ENCODE data around the gene ATG2A. TPM values are rescaled to one million over a fixed set of nuclear protein-coding genes. Genes with fewer than 3 reads are reported as not detected.

The ATG2A gene
- total RNA-seq, 4 donors from 2014 or later, result 20.3 to 34.8 (median 22.2) TPM

- ATAC-seq (ENCODE audit: low FRiP score), result no peak
- TF ChIP-seq, protein P1, sequence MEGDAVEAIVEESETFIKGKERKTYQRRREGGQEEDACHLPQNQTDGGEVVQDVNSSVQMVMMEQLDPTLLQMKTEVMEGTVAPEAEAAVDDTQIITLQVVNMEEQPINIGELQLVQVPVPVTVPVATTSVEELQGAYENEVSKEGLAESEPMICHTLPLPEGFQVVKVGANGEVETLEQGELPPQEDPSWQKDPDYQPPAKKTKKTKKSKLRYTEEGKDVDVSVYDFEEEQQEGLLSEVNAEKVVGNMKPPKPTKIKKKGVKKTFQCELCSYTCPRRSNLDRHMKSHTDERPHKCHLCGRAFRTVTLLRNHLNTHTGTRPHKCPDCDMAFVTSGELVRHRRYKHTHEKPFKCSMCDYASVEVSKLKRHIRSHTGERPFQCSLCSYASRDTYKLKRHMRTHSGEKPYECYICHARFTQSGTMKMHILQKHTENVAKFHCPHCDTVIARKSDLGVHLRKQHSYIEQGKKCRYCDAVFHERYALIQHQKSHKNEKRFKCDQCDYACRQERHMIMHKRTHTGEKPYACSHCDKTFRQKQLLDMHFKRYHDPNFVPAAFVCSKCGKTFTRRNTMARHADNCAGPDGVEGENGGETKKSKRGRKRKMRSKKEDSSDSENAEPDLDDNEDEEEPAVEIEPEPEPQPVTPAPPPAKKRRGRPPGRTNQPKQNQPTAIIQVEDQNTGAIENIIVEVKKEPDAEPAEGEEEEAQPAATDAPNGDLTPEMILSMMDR (IDR thresholded peaks at IDR 0.05), result no peak
- DNase-seq (ENCODE audit: low spot score), result no peak
Observed at GRCh38 chr11:64932324-64932723, 15.3 kb upstream of the ATG2A start.

DNA sequence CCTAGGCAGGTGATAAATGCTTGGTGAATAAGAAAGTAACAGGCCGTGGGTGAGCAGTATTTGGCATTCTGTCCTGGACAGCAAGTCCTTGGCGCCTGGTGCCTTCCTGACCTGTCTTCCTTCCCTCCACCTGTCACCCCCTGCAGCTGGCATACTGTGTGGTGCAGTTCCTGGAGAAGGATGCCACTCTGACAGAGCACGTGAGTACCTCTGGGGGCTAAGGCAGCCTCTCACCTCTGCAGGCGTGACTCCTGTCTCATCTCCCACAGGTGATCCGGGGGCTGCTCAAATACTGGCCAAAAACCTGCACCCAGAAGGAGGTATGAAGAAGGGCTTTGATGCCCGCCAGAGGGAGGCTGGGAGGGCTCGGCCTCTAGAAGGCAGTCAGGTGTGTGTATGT, 14.3 kb upstream of the ATG2A start:
- no peak for ATAC-seq (ENCODE audit: low FRiP score)
- DNase-seq (ENCODE audit: low spot score), result no peak
- TF ChIP-seq, protein P1 (IDR thresholded peaks at IDR 0.05), result no peak

- DNase-seq (ENCODE audit: low spot score) (no peak), ATAC-seq (ENCODE audit: low FRiP score) (no peak)
- TF ChIP-seq, protein P1 (IDR thresholded peaks at IDR 0.05), result no peak
Observed at GRCh38 chr11:64930340-64930739, 13.3 kb upstream of the ATG2A start.

GRCh38 chr11:64929625-64930024, 12.6 kb upstream of the ATG2A start:
- DNase-seq (ENCODE audit: low spot score) (no peak), ATAC-seq (ENCODE audit: low FRiP score) (no peak)
- TF ChIP-seq, protein P1 (IDR thresholded peaks at IDR 0.05), result no peak

DNA sequence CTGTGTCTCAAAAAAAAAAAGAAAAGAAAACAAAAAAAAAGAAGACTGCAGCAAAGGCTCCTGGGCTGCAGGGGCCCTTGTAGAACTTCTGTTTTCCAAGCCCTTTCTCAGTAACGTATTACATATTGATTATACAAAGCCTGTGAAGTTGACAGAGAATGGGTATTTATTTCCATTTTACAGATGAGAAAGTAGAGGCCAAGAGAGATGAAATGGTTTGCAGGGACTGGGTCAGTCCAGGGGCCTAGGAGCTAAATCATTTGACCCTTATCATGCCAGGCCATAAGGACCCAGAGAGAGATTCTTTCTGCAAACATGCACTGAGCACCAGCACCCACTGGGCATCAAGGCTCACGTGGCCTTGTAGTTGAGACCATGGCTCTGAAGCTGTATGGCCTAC, 11.9 kb upstream of the ATG2A start:
- DNase-seq (ENCODE audit: low spot score) (no peak), ATAC-seq (ENCODE audit: low FRiP score) (no peak)
- TF ChIP-seq, protein P1 (IDR thresholded peaks at IDR 0.05), result no peak

GRCh38 chr11:64926689-64927088, 9.7 kb upstream of the ATG2A start:
- DNase-seq (ENCODE audit: low spot score) (no peak), ATAC-seq (ENCODE audit: low FRiP score) (no peak)
- TF ChIP-seq, protein P1 (IDR thresholded peaks at IDR 0.05), result no peak

DNA sequence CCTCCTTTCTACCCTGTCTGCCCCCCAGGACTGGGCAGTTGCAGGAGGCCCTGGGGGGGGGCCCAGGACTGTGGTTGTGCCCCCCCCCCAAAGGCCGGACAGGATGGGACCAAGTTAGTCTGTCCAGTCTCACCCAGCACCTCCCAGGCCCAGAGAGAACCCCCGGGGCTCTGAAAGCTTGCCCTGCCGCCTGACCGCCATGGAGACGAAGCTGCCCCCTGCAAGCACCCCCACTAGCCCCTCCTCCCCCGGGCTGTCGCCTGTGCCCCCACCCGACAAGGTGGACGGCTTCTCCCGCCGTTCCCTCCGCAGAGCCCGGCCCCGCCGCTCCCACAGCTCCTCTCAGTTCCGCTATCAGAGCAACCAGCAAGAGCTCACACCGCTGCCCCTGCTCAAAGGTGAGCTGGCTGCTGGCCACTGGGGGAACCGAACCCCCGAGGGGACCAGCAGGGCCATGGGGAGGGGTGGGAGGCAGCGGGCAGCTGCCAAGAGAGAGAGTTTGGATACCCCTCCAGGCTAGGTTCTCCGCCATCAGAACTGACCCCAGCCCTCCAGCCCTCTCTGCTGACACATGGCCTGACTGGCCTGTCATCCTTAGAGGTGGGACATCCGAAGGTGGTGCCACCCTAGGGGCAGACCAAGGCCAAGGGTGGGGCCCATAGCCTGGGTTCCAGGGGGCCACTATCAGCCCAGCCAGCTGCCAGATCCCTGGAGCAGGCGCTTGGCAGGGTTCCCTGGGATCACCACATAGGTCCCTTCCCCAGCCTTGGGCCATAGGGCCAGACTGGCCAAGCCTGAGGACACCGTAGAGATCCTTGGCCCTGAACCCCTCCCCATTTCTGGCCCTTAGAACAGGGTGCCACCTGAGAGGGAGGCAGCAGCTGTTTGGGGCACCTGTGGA, 8.8 kb upstream of the ATG2A start:
- no peak for DNase-seq (ENCODE audit: low spot score)
- no peak for ATAC-seq (ENCODE audit: low FRiP score)
- TF ChIP-seq, protein P1 (IDR thresholded peaks at IDR 0.05), result no peak

All from omental fat pad (tissue), 4 donors.